Stimulated activated CD8-positive, alpha-beta memory T cell treated with anti-CD3 and anti-CD28 coated beads, Interleukin-4, amount 100 ng/mL, for 24 hours (primary cell): Measurements from ENCODE around the gene TNFRSF6B.
A peak's percentile ranks its signal among the peaks of the same experiment; 100 is the strongest.

Experiments
- DNase-seq: peaks from one replicate; pipeline ENCODE4 v3.0.0-alpha.2; 2020; ENCODE audit warnings: low read depth

The TNFRSF6B gene

DNA sequence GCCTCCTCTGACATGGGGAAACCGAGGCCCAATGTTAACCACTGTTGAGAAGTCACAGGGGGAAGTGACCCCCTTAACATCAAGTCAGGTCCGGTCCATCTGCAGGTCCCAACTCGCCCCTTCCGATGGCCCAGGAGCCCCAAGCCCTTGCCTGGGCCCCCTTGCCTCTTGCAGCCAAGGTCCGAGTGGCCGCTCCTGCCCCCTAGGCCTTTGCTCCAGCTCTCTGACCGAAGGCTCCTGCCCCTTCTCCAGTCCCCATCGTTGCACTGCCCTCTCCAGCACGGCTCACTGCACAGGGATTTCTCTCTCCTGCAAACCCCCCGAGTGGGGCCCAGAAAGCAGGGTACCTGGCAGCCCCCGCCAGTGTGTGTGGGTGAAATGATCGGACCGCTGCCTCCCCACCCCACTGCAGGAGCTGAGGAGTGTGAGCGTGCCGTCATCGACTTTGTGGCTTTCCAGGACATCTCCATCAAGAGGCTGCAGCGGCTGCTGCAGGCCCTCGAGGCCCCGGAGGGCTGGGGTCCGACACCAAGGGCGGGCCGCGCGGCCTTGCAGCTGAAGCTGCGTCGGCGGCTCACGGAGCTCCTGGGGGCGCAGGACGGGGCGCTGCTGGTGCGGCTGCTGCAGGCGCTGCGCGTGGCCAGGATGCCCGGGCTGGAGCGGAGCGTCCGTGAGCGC, 1.6 kb downstream of the TNFRSF6B start:
- DNase-seq: no peak

DNA sequence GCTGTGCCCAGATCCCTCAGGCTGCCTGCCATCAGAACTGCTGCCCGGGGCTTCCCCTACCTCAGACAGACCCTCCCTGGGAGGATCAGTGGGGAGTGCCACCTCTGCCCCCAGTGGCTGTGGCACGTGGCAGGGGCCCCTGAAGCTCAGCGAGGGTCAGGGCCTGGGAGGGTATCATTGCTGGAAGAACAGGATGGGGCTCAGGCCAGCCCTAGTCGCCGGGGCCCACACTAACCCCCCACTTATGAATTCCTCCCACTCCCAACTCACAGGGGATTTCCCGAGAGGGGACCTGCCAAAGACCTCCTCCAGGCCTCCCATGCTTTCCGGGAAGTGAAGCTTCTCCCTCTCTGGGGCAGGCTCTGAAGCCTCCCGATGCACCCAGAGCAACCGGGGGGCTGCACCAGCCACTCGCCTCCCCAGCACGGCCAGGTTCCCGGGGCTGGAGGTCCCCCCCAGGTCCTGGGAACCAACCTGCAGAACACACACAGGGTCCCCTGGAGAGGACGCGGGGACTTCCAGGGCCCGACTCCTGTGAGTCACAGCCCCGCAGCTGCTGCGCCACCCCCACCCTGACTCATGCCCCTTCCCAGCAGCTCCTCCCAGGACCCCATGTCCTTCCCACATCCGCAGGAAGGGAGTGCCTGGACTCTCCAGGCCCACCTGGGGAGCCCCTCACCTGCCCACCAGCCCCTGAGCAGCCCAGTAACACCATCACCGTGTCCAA, 2.5 kb downstream of the TNFRSF6B start:
- DNase-seq: peak; percentile 42

DNA sequence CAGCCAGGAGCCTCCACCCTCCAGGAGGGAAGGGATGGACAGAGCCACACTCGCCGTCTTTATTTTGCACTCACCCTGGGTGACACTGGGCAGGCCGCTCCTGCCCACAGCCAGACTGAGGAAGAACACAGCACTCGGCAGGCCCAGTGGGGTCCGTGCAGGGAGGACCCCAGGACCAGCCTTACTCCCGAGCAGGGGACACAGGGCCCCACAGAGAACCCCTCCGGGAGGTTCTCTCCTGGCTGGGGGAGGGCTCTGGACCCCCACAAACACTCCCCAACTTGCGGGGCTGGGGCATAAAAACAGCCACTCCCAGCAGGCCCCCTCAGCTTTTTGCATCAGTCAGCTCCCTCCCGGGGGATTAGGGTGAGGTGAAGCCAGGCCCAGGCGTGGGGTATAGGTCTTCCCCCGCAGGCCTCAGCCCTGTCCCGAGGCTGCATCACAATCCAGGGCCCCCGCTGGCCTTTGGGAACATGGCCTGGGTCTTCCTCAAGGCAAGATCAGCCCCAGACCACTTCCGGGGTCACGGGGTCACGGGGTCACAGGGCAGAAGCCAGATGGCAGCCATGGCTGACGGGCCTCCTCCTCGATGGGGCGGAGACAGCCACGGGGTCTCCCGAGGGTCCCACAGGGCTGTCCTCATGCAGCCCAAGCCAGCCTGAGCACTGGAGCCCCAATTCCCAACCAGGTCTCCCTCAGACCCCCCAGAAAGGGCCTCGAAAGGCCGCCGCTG, 3.2 kb downstream of the TNFRSF6B start:
- DNase-seq: no peak

DNA sequence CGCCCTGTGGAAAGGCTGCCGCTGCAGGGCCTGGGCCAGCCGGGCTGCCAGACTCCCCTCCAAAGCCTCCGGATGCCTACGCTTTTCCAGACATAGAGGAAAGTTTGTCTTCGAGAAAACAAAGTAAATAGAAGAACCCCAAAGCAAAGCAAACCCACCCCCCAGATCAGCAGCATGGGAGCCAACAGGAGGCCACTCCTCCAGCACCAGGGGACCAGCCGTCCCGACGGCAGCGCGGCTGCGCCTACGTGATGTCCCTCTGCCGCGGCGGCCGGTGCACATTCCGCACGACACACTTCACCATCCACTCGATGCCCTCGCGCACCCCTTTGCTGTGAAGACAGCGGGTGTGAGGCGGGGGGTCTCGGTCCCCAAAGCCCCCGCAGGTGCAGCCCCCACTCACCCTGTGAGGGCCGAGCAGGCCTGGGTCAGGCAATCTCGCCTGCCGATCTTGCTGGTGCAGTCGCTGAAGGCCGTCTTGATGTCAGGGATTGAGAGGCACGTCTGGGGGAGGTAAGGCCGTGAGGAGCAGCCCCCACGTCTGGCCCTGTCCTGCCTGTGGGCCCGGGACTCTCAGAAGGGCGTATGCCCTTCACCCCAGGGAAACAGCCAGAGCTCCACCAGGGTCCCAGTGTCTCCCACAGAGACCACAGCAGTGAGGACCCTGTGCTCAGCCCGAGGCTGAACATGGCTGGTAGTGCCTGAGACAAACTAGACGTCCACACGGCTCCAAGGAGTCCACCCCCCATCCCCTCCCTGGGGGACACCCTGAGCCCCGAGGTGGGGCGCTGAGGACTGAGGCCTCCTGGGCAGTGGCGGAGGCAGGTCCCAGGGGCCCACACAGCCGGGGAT, 4.0 kb downstream of the TNFRSF6B start:
- no peak for DNase-seq

DNA sequence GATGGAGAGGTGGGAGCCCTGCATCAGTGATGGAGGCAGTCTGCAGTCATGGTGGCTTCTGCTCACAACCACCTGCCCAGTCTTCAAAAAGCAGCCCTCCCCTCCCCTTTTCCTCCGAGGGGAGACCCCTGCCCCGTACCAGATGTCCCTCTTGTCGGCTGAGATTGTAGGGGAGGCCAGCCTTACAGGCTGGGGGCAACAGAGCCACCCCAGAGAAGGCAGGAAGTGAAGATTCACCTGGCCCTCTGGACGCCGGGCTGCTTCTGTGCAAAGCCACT, 4.5 kb downstream of the TNFRSF6B start:
- no peak for DNase-seq

DNA sequence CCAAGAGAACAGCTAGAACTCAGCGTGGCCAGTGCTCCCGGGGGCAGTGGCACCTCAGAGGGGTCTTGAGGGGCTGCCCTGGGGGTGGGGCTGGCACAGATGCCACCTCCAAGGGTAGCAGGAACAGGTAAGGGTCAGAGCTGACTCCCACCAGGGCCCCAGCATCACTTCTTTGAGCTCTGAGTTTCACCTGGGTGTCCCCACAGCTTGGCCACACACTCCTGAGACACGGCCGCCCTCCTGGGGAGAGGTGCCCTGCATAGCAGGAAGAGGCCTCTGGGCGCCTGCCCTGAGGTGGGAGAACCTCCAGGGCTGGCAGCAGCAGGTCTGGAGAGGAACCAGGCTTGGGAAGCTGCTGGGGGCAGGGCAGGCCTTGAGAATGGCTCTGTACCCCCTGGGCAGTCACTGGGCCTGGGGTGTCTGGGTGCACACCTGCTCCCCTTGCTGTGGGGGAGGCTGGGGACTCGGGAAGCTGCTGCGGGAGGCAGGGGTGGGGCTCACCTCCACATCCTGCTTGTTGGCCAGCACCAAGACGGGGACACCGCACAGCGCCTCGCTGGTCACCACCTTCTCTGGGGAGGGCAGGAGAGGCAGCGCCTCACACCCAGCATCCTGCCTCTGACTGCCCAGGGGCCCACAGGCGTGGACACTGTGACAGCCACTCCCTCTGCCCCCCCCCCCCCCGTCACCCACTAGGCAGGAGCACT, 5.0 kb downstream of the TNFRSF6B start:
- DNase-seq: no peak

DNA sequence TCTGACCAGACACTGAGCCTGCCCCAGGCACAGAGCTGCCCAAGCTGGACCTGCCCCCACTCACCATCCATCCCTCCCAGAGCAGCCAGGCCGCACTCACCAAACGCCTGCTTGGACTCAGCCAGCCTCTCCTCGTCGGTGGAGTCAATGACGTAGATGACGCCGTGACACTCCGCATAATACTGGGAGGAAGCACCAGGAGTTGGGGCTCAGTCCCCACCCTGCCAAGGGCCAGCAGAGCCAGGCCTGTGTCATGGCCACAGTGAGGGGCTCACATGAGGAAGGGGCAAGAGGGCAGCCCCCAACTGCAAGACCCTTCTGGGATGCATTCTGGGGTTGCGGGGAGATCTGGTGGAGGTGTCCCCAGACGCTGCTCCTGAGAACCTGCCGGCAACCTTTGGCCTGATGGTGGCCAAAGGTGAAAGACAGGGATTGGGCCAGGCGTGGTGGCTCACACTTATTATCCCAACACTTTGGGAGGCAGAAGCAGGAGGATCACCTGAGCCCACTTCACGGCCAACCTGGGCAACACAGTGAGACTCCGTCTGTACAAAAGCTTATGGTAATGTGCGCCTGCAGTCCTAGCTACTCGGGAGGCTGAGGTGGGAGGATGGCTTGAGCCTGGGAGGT, 5.7 kb downstream of the TNFRSF6B start:
- no peak for DNase-seq

DNA sequence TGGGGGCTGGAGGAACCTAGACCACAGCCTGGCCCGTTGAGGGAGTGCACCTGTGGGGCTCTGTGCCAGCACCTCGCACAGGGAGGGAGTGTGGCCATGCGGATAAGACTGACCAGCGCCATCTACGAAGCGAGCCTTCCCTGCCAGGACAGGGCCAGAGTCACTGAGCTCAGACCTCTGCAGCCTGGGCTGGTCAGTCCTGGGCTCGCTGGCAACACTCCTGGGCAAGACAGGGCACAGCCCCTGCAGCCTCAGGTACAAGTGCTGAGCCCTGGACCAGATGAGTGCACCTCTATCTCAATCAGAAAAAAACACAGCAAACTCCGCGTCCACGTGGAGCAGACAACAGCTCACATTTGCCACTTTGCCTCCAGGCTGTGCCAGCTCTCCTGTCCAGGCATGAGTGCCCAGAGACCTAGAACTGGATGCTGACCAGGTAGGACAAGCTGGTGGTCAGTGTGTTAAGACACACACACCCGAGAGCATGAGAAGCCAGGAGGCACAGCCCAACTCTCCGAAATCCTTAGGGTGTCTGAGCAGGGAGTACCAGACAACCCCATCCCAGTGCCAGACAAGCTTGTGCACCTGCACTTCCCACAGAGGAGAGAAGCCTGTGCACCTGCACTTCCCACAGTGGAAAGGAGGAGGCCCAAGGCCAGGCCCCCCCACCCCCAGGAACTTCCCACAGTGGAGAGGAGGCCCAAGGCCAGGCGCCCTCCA, 6.5 kb downstream of the TNFRSF6B start:
- DNase-seq: no peak

DNA sequence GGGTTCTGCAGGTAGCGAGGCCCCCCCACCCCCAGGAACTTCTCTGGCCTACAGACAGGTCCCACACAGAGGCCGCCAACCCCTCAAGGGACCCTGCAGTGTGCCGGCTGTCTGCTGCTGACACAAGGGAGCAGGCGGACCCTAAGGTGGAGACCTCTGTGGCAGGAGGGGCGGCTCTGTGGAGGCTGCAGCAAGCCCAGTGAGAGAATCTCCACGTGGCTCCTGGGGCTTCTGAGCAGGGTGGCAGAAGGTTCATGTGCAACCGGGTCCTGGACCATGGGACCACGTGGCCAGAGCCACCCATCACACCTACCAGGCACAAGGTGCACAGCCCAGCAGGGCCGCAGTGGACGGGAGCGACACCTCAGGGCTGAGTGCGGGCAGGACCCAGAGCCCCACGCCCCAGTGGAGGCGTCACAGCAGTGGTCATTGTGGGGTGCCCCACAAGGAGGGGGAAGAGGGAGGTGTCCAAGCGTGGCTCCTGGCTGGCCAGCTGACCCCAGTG, 7.1 kb downstream of the TNFRSF6B start:
- DNase-seq: no peak

DNA sequence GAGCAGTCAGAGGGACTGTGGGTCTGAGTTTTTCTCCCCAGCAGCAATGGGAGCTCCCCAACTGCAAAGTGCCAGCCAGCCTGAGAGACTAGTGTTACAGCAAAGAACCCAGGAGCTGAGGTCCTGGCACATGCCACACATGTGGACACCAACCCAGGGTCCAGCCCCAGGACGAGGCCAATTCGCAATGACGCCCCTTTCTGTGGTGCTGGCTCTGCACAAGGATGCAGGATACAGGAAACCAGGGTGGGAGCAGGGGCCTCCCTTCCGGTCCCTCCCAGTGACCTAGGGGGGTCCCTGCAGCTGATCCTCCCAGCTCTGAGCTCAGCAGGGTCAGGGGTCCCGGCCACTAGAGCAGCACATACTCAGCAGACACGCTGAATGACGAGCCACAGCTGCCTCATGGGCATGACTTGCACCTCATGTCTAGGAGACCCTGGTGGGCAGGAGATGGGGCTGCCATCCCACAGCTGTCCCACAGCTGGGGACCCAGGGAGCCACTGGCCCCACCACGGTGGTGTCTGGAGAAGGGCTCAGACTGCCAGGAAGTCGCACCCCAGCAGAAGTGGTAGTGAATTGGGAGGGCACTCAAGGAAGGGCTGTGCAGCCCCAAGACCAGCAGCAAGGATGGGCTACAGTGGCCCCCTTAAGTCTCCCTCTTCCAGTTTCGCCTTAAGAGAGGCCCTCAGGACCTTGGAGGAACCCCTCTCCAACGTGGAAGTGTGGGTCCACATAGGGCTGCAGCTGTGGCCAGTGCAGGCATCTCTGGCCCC, 7.7 kb downstream of the TNFRSF6B start:
- DNase-seq: no peak

DNA sequence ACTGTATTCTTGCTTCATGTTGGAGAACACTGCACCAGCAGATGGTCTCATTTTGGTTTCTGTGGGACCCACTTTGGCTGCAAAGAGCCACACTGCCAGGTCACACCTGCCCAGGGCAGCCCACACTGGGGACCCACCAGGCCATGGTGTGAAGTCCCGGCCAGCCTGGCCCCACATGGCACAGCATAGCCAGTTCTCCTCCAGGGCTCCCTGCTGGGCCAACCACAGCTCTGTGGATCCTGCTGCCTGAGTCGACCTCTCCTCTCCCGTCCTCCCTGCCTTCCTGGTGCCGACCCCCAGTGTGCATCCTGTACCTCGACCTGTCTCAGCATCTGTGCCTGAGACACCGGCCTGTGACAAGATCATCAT, 8.3 kb downstream of the TNFRSF6B start:
- DNase-seq: no peak

DNA sequence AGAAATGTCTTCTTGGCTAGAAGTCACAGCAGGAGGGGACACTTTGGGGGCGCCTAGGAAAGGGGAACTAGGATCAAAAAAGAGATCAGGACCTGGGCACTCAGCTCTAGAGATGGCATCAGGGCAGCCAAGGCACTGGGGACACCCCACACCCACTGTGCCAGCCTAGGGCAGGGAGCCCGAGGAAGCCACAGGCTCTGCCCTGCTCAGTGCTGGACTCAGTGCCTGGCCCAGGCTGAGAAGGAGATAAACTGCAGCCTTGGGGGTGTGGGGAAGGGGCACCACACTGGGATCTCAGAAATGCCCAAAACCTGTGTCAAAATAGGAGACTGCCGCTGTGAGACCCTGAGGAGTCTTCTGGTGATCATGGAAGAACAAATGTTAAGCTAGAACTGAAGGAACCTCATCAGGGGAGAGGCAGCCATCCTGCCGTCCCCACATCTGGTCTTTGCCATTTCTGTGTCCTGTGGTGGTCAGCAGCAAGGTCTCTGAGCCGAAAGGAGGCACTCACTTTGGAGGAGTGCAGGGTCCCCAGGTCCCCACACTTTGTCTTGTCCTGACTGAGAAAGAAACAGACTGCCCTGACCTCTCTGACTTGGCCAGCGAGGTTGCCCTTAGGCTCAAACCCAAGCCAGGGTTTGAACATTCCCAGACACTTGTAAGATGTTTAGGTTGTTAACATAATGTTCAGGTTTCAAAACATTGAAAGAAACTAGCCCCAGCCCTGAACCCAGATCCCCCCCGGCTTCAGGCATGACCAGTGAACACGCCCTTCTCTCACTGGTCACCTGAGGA, 9.0 kb downstream of the TNFRSF6B start:
- DNase-seq: no peak

DNA sequence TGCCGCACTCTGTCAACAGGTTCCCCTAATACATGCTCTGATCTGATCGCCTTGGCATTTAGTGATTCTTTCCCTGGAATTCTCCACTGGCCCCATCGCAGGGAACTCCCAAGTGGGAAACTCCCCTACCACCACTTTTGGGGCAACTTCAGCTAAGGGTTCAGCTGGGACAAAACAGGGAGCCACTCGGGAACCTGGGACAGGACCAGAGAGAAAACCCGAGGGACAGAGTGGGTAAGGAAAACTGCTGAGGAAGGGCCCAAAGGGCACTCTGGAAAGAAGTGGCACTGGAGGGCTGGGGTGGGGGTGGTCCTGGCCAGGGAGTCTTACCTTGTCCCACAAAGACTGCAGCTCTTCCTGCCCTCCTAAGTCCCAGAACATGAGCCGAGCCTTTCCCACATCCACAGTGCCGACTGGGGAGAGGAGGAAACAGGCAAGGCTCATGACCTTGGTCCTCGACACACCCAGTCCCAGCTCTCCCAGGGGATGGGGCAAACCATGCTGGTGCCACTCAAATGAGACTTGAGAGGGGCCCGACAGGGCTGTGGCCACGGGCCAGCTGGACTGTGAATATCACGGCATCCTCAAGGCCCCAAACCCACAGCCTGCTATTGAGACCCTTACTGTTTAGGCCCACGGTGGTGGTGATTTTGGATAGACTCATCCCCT, 9.7 kb downstream of the TNFRSF6B start:
- DNase-seq: no peak

DNA sequence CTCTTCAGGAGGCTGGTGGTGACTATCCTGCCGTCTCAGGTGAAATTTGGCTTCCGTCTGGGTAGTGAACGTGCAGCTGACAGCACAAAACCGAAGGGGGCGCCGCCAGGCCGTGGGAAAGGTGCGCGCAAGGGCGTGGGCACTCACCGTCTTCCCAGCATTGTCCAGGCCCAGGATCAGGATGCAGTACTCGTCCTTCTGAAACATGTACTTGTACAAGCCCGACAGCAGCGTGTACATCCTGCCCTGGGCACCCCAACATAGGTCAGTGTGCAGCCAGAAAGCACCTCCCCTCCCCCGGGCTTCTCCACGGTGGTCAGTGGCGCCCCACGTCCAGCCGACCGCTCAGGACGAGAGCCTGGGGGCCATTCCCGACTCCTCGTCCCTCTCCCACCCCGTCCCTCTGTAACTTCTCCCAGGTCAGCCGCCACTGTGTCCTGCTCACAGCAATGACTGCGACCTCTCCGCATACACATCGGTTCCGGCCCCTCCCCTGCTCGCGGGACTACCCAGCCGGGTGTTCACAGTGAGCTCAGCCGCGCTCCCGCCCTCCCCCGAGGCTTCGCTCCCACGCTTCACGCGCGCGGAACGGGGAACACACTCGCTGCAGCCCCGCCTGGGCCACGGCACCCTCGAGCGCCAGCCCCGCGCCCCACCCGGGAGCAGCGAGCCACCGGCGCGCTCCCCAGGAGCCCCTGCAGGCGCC, 10.6 kb downstream of the TNFRSF6B start:
- DNase-seq: no peak

DNA sequence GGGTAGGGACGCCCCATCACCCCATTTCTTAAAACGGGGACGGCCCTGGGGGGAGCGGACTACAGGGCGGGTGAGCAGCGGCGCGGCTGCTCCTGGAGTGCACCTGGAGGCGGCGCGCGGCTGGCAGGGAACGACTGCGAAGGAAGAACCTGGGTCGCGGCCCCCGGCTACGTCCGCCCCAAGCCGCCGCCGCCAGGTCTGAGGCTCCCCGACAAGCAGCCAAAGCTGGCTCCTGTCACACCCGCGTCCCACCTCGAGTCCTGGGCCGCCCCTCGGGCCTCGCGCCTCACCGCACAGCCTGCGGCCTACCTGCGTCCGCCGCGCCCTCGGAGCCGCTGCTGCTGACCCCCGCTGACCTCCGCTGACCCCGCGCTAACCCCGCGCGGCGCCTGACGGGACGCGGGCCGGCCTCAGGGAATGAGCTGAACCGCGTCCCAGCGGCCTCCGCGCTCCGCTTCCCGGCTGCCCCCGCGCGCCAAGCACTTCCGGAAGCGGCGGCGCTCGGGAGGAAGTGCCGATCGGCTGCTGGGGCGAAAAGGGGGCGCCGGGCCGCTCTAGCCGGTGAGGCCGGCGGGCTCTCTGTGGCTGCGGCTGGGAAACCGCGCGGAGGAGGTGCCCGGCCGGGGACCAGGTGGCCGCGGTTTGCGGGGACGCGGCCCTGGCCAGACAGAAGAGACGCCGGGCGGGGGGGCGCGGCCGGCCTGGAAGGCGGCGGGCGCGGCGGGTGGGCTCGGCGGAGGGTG, 11.3 kb downstream of the TNFRSF6B start, which contains the start of the genes ARFRP1 and ZGPAT:
Gene ARFRP1, minus strand, starts transcription at position 419 of the 743 bp plus-strand sequence. CDS start 885 bp downstream, outside the sequence.
Gene ZGPAT, plus strand, starts transcription at position 482 of the 743 bp plus-strand sequence. CDS start 542 bp downstream, outside the sequence.
- DNase-seq: peak; percentile 84

DNA sequence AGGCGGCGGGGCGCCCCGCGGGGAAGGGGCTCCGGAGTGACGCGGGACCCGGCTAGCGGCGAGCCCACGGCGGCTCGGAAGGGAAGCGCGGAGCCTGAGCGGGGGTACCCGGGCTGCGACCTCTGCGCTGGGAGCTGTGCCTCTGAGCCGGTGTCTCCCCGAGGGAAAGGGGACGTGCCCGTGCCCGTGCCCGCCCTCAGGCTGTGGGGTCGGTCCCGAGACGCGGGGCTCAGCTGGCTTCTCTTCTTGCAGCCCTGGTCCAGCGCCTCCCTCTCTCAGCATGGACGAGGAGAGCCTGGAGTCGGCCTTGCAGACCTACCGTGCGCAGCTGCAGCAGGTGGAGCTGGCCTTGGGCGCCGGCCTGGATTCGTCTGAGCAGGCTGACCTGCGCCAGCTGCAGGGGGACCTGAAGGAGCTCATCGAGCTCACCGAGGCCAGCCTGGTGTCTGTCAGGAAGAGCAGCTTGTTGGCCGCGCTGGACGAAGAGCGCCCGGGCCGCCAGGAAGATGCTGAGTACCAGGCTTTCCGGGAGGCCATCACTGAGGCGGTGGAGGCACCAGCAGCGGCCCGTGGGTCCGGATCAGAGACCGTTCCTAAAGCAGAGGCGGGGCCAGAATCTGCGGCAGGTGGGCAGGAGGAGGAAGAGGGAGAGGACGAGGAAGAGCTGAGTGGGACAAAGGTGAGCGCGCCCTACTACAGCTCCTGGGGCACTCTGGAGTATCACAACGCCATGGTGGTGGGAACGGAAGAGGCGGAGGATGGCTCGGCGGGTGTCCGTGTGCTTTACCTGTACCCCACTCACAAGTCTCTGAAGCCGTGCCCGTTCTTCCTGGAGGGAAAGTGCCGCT, 12.1 kb downstream of the TNFRSF6B start:
- no peak for DNase-seq
